Hematopoietic multipotent progenitor cell treated with erythropoietin and hydrocortisone succinate and interleukin-3 and kit ligand, for 4 days (in vitro differentiated cells): ENCODE measurements around the gene GGNBP2.

ENCODE experiments used
- DNase-seq: peaks from one replicate; pipeline ENCODE4 v3.0.0-alpha.2; 2015

Gene GGNBP2

GRCh38 chr17:36523113-36523512, 21.6 kb upstream of the GGNBP2 start:
- no peak for DNase-seq

GRCh38 chr17:36524428-36524876, 20.3 kb upstream of the GGNBP2 start:
- DNase-seq: no peak

GRCh38 chr17:36525113-36525512, 19.6 kb upstream of the GGNBP2 start:
- DNase-seq: no peak

GRCh38 chr17:36525888-36526287, 18.8 kb upstream of the GGNBP2 start:
- no peak for DNase-seq

- no peak for DNase-seq
Observed at GRCh38 chr17:36527621-36528250, 17.0 kb upstream of the GGNBP2 start.

GRCh38 chr17:36529121-36529520, 15.6 kb upstream of the GGNBP2 start:
- peak; percentile 28 for DNase-seq

GRCh38 chr17:36532435-36532975, 12.2 kb upstream of the GGNBP2 start:
- DNase-seq: no peak

- peak; percentile 83 for DNase-seq
Observed at GRCh38 chr17:36533935-36534839, 10.5 kb upstream of the GGNBP2 start.

- DNase-seq: peak; percentile 97
Observed at GRCh38 chr17:36534840-36535668, 9.7 kb upstream of the GGNBP2 start, which contains the start of the genes MYO19 and PIGW. Gene MYO19, minus strand, starts transcription at chr17:36534868. Its CDS starts 2,330 bp downstream, at chr17:36532538. Gene PIGW, plus strand, starts transcription at chr17:36534987. Its CDS starts 2,115 bp downstream, at chr17:36537102.

GRCh38 chr17:36535669-36536081, 9.0 kb upstream of the GGNBP2 start:
- no peak for DNase-seq

- peak; percentile 85 for DNase-seq
Observed at GRCh38 chr17:36540696-36541095, 4.0 kb upstream of the GGNBP2 start.

- DNase-seq: no peak
Observed at GRCh38 chr17:36542755-36543154, 2.0 kb upstream of the GGNBP2 start.

- DNase-seq: peak; percentile 84
Observed at GRCh38 chr17:36544044-36544306, 744 bp upstream of the GGNBP2 start.

- DNase-seq: no peak
Observed at GRCh38 chr17:36545077-36545464, 352 bp downstream of the GGNBP2 start.

- peak; percentile 99 for DNase-seq
Observed at GRCh38 chr17:36545465-36546417, 1.0 kb downstream of the GGNBP2 start.

GRCh38 chr17:36546418-36547093, 1.8 kb downstream of the GGNBP2 start:
- peak; percentile 46 for DNase-seq

GRCh38 chr17:36547776-36548175, 3.1 kb downstream of the GGNBP2 start:
- no peak for DNase-seq

GRCh38 chr17:36550491-36551417, 6.0 kb downstream of the GGNBP2 start:
- peak; percentile 59 for DNase-seq

- DNase-seq: no peak
Observed at GRCh38 chr17:36553459-36553858, 8.7 kb downstream of the GGNBP2 start.

GRCh38 chr17:36566081-36566480, 21.4 kb downstream of the GGNBP2 start:
- DNase-seq: no peak
